Hypothalamus (tissue), 51 donors: Measurements from ENCODE around the gene CTNNAL1.
"Not testable (repeated sequence)": the region's sequence is repeated elsewhere in the genome, so short reads cannot be mapped to it uniquely, and the experiment has no call there.

Experiments
- DNase-seq, 51 donors: peaks; one replicate each; lab custom pipeline; 2025; lab: John Stamatoyannopoulos, UW

Gene CTNNAL1

DNA sequence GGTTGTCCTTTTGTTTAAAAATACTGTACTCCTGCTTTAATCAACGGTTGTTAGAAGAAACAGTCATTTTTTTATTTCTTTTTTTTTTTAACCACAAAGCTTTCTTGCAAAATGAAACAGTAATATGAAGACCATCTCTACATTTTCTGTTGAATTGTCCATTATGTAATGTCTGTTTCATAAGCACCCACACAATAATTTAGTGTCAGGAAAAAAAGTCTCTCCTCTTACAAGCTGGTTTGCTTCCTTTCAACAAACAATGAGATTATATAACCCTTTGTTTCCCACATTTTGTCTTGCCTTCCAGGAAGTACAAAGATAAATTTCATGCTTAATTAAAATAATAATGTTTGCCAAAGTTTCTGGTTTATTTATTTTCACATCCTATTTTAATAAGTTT, 16.7 kb downstream of the CTNNAL1 start:
- DNase-seq = no peak

DNA sequence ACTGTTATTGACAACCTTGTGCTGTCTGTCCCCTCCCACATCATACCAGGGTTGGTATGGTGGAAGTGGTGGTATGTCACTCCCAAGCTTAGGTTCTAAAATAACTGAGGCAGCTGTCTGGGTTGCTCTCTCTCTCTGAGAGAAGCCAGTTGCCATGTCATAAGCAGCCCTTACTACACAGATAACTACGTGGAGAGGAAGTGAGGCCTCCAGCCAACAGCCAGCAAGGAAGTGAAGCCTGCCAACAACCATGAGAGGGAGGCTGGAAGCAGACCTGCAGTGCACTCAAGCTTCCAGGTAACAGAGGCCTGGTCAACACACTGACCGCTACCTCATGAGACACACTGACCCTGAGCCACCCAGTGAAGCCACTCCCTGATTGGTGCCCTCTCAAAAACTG, 18.6 kb downstream of the CTNNAL1 start:
- DNase-seq = no peak

DNA sequence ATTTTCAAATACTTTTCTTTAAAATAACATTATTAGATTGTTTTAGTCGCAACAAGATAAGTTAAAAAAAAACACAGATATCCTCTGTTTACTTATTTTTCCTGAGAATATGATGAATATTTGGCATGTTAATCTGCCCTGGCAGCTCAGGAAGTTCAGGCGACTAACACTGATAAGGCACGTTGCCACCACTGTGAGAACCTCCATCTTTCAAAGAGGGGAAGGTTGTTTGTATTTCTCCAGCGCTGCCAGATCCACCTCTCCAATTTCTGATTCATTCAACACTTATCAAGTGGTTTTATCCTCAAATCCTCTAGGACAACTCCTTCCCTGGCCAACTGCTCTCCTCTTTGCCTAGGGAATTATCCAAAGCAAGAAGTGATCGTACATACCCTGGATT, 21.8 kb downstream of the CTNNAL1 start:
- no peak for DNase-seq

DNA sequence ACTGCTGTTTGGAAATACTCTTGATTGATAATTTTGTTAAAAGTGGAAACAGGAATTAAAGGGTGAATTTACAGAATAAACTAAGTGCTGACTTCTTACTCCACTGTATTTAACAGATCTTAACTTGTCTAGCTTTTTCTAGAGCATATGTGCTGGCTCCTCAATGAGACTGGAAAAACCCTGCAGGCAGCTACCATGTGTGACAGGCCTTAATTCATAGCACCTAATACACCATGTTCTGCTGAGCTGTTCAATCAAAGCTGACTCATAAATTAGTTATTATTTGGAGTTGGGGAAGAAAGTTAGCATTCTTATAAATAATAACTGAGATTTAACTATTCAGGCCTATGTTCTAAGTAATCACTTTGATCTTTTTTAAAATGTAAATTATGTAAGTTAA, 29.4 kb downstream of the CTNNAL1 start:
- DNase-seq = no peak

DNA sequence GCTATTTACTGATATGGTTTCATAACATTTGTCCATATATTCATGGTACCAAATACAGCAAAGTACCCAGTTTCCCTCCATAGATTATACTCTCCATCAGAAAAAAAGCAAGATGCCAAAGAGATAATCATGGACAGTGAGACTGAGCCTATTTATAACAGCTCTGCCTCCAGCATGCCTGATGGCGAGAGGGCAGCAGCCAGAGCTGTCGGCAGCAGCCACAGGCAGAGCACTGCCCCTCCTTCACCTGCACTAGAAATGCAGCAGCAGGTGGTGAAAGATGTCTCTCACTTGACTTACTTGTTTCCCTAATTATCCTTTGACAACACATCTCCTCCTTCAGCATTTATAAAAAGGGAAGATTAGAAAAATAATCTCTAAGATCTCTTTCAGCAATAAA, 32.4 kb downstream of the CTNNAL1 start:
- peak in 1 of 51 donors; percentile 2 for DNase-seq

DNA sequence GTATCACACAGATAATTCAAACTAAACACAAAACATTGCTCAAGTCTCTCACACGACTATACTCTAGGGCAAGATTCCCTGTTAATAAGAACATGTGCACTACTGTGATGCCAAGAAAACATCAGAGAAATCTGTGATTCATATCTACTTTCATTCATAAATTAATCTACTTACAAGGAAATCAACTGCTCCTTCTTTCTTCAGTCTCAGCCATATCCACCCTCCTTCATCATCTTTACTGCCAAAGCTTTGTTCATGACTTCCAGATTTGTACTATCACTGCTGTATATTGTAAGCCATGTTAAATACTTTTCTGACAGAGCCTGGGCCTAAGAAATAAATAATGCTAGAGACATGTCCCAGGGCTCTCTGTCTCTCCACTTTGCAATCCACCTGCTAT, 35.1 kb downstream of the CTNNAL1 start:
- no peak for DNase-seq

DNA sequence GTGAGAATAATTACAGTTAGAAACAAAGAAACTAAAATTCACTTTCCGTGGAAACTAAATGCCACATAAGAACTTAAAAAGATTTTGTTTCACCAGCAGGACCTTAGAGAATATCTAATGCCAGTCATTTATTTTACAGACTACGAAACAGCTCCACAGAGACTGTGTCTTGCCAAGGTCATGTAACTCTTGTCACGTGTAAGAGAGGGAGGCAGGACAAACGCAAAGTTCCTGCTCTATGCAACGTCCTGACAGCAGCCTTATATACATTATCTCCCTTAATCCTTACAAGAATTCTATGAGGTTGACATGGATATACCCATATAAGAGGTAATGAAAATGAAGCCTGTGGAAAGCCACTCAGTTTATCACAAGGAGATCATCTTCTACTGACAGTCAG, 39.4 kb downstream of the CTNNAL1 start:
- no peak for DNase-seq

DNA sequence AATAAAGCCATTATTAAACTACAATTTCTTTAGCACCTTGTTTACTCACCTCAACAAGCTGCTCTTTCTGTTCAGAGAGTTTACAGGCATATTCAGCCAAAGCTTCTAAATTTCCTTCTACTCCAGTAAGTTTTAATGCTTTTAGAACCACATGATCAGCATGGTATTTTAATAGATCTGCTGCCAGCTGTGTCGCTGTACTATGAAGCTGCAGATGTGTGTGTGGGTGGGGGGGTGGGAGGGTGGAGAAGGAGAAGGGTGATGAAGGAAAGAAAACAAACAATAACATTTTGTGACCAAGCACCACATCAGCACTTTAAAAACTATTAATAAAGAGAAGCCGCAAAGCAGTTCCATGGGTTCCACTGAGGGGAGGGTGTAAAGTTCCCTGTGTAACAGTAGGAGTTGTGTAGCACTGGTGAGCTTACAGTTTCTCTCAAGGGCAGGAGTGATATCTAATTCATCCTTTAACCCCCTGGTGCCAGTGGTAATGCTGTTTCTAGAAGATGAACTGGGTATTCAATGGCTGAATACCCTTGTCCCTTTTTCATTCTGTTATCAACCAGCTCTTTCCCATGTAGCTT, 40.6 kb downstream of the CTNNAL1 start:
- DNase-seq = no peak

DNA sequence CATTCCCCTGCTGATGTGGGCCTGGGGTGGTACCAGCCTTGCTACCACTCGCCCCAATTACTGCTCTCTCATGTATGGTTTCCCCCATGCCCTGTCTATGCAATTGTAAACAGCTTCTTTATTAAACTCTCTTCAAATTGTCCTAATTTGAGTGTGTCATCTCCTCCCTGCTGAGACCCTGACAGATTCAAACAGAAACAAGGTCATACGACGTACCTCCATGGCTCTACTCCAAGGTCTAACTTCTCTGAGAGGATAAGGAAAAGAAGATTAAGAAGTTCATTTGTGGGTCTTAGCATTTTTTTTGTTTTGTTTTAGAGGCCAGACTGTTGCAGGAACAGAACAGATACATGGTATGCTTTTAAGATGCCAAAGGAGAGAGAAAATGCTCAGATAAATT, 41.1 kb downstream of the CTNNAL1 start:
- DNase-seq = no peak

DNA sequence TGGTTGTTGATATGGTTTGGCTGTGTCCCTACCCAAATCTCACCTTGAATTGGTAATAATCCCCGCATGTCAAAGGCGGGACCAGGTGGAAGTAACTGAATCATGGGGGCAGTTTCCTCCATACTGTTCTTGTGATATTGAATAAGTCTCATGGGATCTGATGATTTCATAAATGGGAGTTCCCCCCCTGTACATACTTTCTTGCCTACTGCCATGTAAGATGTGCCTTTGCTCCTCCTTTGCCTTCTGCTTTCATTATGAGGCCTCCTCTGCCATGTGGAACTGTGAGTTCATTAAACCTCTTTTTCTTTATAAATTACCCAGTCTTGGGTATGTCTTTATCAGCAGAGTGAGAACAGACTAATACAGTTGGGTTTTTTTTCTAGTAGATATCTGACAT, 41.9 kb downstream of the CTNNAL1 start:
- DNase-seq = not testable (repeated sequence)

DNA sequence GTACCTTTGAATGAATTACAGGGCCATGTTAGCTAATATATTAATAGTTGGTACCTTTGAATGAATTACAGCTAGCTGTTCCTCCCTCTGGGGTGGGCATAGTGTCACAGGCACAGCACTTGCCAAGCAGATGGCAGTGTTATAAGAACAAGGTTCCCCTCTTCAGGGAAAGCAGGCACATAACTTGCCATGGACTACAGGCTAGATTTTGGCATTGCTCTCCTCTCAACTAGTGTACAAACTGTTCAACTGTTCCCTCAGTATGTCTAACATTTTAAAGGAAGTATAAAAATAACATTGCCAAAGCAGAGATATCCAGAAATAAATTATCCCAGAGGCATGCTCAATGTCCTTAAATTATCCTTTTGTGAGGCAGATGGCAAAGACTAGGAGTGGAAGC, 45.4 kb downstream of the CTNNAL1 start:
- DNase-seq = no peak

DNA sequence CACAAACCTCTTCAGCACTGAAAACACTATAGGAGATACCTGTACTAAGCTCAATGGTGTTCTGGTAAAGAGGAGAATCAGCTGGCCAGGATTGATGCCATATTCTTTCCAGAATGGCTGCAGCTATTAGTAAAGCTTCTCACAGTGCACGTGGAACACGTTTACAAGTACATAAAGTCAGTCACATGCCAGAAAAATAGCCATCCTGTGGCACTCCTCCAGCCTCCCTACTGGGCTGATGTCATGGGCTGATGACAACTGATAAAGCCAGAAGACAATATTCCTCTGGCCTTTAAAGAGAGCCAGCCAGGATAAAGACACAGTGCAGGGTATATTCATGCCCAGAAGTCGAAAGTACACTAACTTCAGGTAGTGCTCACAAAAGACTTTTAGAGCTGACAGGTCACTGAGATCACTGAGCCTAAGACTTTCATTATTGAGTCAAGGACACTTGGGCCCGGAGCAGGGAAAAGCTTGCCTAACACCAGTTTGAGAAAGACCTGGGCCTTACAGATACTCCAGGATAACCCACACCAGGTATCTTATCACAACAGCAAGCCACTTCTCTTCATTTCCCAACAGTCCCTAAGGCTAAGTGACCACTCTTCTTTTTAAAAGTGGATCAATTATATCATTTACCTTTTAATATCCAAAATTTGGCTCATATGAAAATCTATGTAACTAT, 49.7 kb downstream of the CTNNAL1 start:
- no peak for DNase-seq

DNA sequence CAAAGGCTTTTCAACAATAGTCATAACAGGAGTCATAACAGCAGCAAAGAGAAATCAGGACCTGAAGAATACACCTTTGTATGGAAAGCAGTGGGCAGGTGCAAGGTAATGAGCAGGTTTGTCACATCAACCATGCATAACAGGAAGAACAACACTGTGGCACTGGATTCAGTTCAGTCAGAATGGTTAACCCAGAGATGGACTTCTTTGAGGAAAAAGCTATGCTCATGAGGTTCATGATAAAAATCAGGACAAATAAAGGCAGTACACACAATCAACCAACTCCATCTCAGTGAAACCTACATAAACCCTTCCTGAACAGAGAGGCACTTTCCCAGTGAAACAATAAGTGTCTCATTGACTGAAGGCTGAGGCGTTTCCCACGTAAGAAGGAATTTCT, 52.1 kb downstream of the CTNNAL1 start:
- no peak for DNase-seq

DNA sequence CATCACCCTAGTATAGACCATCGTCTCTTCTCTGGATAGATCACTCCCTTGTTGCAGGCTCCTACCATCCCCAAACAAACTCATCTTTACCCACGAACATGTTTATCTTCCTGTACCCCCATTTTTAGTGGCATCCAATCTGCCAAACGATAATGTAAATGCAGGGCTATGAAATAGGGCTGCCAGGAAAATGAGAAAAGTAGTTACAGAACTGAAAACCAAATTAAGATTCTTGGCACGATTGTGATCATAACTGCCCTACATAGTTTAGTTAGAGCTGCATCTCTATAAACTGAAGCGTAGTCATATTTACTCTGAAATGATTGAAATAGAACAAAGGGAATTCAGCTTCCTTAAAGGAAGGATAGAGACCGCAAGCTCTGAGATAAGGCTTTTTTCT, 53.0 kb downstream of the CTNNAL1 start:
- no peak for DNase-seq

DNA sequence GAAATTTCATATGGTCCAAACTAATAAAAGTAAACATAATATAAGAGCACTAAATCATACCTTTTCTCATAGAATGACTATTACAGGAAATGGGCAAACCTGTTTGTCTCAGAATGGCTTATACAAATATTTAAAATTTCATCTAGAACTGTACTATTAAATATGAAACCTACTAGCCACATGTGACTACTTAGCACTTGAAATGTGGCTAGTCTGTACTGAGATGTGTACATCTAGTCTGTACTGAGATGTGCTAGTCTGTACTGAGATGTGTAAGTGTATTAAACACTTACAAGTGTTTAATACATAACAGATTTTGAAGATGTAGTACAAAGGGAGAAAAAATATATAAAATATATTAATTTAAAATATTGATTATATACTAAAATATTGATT, 56.7 kb downstream of the CTNNAL1 start:
- no peak for DNase-seq

DNA sequence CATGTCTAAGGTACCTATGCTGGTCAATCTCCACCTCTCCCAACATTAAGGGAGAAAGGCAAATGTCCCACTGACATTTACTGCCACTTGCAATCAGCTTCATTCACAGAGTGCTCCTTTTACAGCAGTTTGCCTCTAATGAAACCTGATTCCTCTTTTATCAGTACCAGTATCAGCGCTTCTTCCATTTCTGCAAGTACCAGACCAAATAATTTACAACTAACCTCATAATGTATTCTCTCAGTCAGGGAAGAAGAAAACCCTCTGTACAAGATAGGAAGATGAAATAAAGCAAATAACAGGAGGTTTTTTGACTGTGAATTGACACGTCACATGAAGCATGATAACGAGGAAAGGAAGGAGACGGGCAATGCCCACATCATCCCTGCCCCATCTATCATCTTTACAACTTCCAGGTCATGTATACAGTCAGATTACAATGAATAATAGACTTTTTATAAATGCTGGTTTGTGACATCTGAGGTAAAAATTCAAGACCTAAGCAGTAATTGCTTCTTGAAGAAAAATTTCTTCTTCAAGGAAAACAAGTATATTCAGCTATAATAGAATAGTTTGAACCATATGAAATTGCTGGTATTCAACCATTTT, 57.2 kb downstream of the CTNNAL1 start:
- DNase-seq = no peak

DNA sequence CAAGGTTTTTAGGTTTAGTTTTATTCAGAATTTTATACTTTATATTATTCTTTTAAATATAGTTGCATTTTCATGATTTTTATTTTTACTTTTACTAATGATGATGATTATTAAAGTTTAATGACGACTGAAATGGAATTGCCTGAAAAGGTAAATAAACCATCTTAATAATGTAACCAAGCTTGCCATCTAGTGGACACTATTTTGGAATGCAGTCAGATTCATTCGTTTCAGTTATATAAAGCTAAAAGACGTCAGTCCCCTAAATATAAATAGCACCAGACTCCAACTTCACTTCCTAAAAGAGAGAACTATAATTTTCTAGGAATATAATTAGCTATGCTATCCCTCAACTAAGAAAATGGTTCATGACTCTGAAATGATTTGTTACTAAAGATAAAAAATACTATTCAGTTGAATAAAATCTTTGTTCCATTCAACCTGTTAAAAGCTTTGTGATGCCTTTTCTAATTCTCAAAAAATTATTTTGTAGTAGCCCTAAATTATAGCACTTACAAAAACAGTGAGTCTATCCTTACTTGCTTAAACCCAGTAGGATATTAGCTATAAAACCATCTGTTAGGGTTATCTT, 59.2 kb downstream of the CTNNAL1 start:
- DNase-seq = peak in 1 of 51 donors; percentile 22

DNA sequence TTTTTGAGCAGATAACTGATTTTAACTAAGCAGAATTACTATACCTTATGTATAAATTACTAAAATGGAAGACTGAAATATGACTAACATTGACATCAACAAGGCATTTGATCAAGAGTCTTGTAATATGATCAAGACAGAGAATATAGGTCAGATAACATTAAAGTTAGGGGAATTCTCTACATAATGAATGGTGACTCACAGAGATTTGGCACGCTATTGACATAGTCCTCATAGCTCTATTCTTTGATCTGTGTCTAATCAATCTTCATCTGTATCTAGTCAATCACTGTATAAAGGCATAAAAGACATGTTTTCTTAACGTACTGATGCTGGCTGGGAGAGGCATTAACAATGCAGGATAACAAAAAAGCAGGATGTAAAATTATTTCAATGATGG, 61.7 kb downstream of the CTNNAL1 start:
- DNase-seq = no peak

DNA sequence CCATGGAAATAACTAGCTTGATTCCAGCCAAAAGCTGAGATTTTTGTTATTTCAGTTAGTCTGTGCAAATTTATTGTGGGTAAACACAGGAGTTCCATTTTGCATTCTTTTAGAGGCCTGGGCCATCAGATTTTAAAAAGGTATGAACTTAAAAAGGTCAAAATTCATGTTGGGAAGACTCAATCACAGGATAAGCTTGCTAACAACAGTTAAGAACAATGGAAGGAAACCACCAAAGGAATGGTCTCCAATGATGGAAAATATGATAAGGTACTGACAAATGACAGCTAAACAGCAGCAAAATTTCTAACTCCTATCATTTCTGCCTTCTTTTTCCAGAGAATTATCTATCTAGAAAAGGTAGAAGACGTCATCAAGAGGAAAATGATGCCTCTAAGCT, 63.1 kb downstream of the CTNNAL1 start:
- no peak for DNase-seq

DNA sequence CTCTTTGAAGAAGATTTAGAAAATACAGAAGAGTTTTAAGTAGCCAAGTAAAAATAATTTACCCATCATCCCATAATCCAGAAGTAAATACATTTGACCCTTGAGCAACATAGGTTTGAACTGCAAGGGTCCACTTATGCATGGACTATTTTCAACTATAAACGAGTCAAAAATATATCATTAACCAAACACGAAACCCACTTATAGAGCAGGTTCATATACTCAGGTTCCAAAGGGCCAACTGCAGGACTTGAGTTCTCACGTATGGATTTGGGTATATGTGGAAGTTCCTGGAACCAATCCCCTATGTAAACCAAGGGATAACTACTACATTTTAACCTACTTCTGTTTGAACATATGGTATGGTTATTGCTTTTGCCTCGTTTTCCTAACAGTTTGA, 73.3 kb downstream of the CTNNAL1 start:
- no peak for DNase-seq

DNA sequence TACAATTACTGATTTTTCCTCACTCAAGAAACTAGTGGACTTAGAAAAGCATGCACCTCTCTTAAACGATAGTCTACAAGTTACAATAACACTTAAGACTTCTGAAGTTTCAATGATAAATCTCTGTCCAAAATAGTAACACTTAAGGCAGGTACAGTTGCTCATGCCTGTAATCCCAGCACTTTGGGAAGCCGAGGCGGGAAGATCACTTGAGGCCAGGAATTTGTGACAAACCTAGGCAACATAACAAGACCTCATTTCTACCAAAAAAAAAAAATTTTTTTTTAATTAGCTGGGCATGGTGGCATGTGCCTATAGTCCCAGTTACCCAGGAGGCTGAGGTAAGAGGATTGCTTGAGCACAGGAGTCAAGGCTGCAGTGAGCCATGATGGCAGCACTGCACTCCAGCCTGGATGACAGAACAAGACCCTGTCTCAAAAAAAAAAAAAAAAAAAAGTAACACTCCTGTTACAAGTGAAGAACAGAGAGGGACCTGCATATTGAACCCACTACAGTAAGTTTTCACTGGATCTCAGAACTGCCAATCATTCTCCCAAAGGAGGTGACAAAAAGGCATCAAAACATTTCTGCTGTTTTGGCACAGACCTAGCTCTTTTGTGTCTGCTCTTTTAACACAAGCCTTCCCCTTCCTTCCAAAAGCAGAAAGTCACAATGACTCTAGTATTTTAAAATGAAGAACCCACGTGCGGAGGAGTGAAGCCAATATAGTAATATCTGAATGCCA, 75.6 kb downstream of the CTNNAL1 start:
- no peak for DNase-seq
